HG02798 (cell line): ENCODE measurements around the gene NSD2.
"Not testable (repeated sequence)": the region's sequence is repeated elsewhere in the genome, so short reads cannot be mapped to it uniquely, and the experiment has no call there.

Experiments
- ATAC-seq: cut with Tn5 transposase; IDR thresholded peaks from one replicate; pipeline ENCODE4 v1.9.1; 2021; ENCODE audit warnings: mild to moderate bottlenecking; ENCODE audit not compliant: unreplicated experiment, poor library complexity

The NSD2 gene

GRCh38 chr4:1870578-1871443 is at the start of gene NSD2:
TSS of gene NSD2 (plus strand) at chr4:1871393. CDS start at chr4:1900655, 29,262 bp downstream.
- ATAC-seq: peak; percentile 74

GRCh38 chr4:1821679-1822567 is 49.3 kb upstream of the NSD2 start:
- ATAC-seq: no peak

GRCh38 chr4:1822568-1823544 is 48.3 kb upstream of the NSD2 start:
- ATAC-seq: no peak

GRCh38 chr4:1823545-1823932 is 47.7 kb upstream of the NSD2 start:
- ATAC-seq: no peak

GRCh38 chr4:1824746-1825145 is 46.4 kb upstream of the NSD2 start:
- no peak for ATAC-seq

GRCh38 chr4:1825326-1825725 is 45.9 kb upstream of the NSD2 start:
- ATAC-seq: no peak

- no peak for ATAC-seq
Observed at GRCh38 chr4:1826531-1827350, 44.5 kb upstream of the NSD2 start.

GRCh38 chr4:1830234-1830633 is 41.0 kb upstream of the NSD2 start:
- ATAC-seq: no peak

GRCh38 chr4:1830642-1831228 is 40.5 kb upstream of the NSD2 start:
- ATAC-seq: no peak

- no peak for ATAC-seq
Observed at GRCh38 chr4:1831331-1831730, 39.9 kb upstream of the NSD2 start.

- no peak for ATAC-seq
Observed at GRCh38 chr4:1832690-1833089, 38.5 kb upstream of the NSD2 start.

GRCh38 chr4:1833307-1834046 is 37.7 kb upstream of the NSD2 start:
- ATAC-seq: no peak

GRCh38 chr4:1834047-1834775 is 37.0 kb upstream of the NSD2 start:
- ATAC-seq: peak; percentile 70

- ATAC-seq: not testable (repeated sequence)
Observed at GRCh38 chr4:1835836-1836235, 35.4 kb upstream of the NSD2 start.

- ATAC-seq: no peak
Observed at GRCh38 chr4:1836650-1837049, 34.5 kb upstream of the NSD2 start.

GRCh38 chr4:1837069-1837468 is 34.1 kb upstream of the NSD2 start:
- ATAC-seq: no peak

- no peak for ATAC-seq
Observed at GRCh38 chr4:1839282-1839681, 31.9 kb upstream of the NSD2 start.
